ENCODE results near the gene AACS. TPM values are rescaled to one million over a fixed set of nuclear protein-coding genes. Genes with fewer than 3 reads are reported as not detected.
"Not testable (repeated sequence)": the region's sequence is repeated elsewhere in the genome, so short reads cannot be mapped to it uniquely, and the experiment has no call there.

Gene AACS
- total RNA-seq, 1 donor from 2014 or later: 34.6 TPM

- no peak overlapping the region for H3K27ac Mint-ChIP-seq
- H3K9me3 Mint-ChIP-seq: no peaks in the 10 kb centered on the region
- TF ChIP-seq CTCF (IDR thresholded peaks at IDR 0.05; ENCODE audit: unreplicated experiment): no peak
- H3K36me3 Mint-ChIP-seq: peaks cover 40% of the 10 kb centered on the region
- H3K4me1 Mint-ChIP-seq: no peaks in the 10 kb centered on the region
- H3K4me3 Mint-ChIP-seq: no peak overlapping the region
- no peak for DNase-seq (ENCODE audit: low spot score in 2 of 2, unreplicated experiment in 2 of 2)
- no peaks in the 10 kb centered on the region for H3K27me3 Mint-ChIP-seq (ENCODE audit: low read depth)
Measured at GRCh38 chr12:125079084-125079483, 13.8 kb downstream of the AACS start.

- no peak for TF ChIP-seq CTCF (IDR thresholded peaks at IDR 0.05; ENCODE audit: unreplicated experiment)
- Mint-ChIP-seq H3K36me3 (peaks cover 42% of the 10 kb centered on the region), H3K27ac (no peak overlapping the region)
Measured at GRCh38 chr12:125079648-125080645, 14.7 kb downstream of the AACS start.

GRCh38 chr12:125081427-125081826, 16.2 kb downstream of the AACS start:
- no peaks in the 10 kb centered on the region for H3K9me3 Mint-ChIP-seq

More at GRCh38 chr12:125079648-125080645, 14.7 kb downstream of the AACS start:
- no peak for DNase-seq (ENCODE audit: low spot score in 2 of 2, unreplicated experiment in 2 of 2)
- H3K4me3 Mint-ChIP-seq: no peak overlapping the region
- no peaks in the 10 kb centered on the region for H3K27me3 Mint-ChIP-seq (ENCODE audit: low read depth)
- no peaks in the 10 kb centered on the region for H3K9me3 Mint-ChIP-seq
- H3K4me1 Mint-ChIP-seq: no peaks in the 10 kb centered on the region

GRCh38 chr12:125083072-125083471, 17.8 kb downstream of the AACS start:
- Mint-ChIP-seq H3K27me3 (ENCODE audit: low read depth) (no peaks in the 10 kb centered on the region), H3K4me3 (no peak overlapping the region), H3K4me1 (no peaks in the 10 kb centered on the region), H3K27ac (no peak overlapping the region), H3K36me3 (peaks cover 41% of the 10 kb centered on the region), H3K9me3 (no peaks in the 10 kb centered on the region)
- no peak for TF ChIP-seq CTCF (IDR thresholded peaks at IDR 0.05; ENCODE audit: unreplicated experiment)
- no peak for DNase-seq (ENCODE audit: low spot score in 2 of 2, unreplicated experiment in 2 of 2)

More at GRCh38 chr12:125081427-125081826, 16.2 kb downstream of the AACS start:
- no peak for TF ChIP-seq CTCF (IDR thresholded peaks at IDR 0.05; ENCODE audit: unreplicated experiment)
- no peaks in the 10 kb centered on the region for H3K27me3 Mint-ChIP-seq (ENCODE audit: low read depth)
- no peaks in the 10 kb centered on the region for H3K4me1 Mint-ChIP-seq
- H3K27ac Mint-ChIP-seq: no peak overlapping the region
- no peak overlapping the region for H3K4me3 Mint-ChIP-seq
- H3K36me3 Mint-ChIP-seq: peaks cover 41% of the 10 kb centered on the region
- no peak for DNase-seq (ENCODE audit: low spot score in 2 of 2, unreplicated experiment in 2 of 2)

GRCh38 chr12:125088199-125088598, 23.0 kb downstream of the AACS start:
- H3K9me3 Mint-ChIP-seq; H3K4me1 Mint-ChIP-seq; H3K4me3 Mint-ChIP-seq; H3K27ac Mint-ChIP-seq; H3K27me3 Mint-ChIP-seq (ENCODE audit: low read depth); DNase-seq (ENCODE audit: low spot score in 2 of 2, unreplicated experiment in 2 of 2): not testable (repeated sequence)
- peaks cover 26% of the 10 kb centered on the region for H3K36me3 Mint-ChIP-seq

- no peak overlapping the region for H3K27ac Mint-ChIP-seq
- H3K36me3 Mint-ChIP-seq: peaks cover 24% of the 10 kb centered on the region
- no peaks in the 10 kb centered on the region for H3K9me3 Mint-ChIP-seq
- no peak for DNase-seq (ENCODE audit: low spot score in 2 of 2, unreplicated experiment in 2 of 2)
- no peak overlapping the region for H3K4me3 Mint-ChIP-seq
- TF ChIP-seq CTCF (IDR thresholded peaks at IDR 0.05; ENCODE audit: unreplicated experiment): no peak
- H3K27me3 Mint-ChIP-seq (ENCODE audit: low read depth): no peaks in the 10 kb centered on the region
- H3K4me1 Mint-ChIP-seq: no peaks in the 10 kb centered on the region
Measured at GRCh38 chr12:125089083-125089482, 23.8 kb downstream of the AACS start.

Measured in mesothelial cell of epicardium (in vitro differentiated cells).